Right lobe of liver (tissue), 6 donors: ENCODE measurements around the gene CEACAM6. TPM values are rescaled to one million over a fixed set of nuclear protein-coding genes. Genes with fewer than 3 reads are reported as not detected.
A peak's percentile ranks its signal among the peaks of the same experiment; 100 is the strongest.

Source experiments
- ATAC-seq, 4 donors: fragments of 200-7000 bp; cut with Tn5 transposase; one replicate each; pipeline ENCODE4 v1.9.1; 2020; ENCODE audit warnings: mild to moderate bottlenecking in 4 of 4, moderate library complexity in 4 of 4
- DNase-seq, 3 donors: peaks; one replicate each; pipeline ENCODE4 v3.0.0-alpha.2; 2020
- H3K27ac ChIP-seq, 3 donors: fragments of 200-600 bp; one replicate each; pipeline ENCODE4 v1.8.0; 2022
- H3K27me3 ChIP-seq, 2 donors: fragments of 200-600 bp; one replicate each; pipeline ENCODE4 v1.8.0; 2022
- H3K36me3 ChIP-seq, 4 donors: fragments of 200-600 bp; sonication (generic) in 1 of 4; one replicate each; pipeline versions ENCODE4 v1.5.1 to v1.8.0; 2017 to 2022; ENCODE audit warnings: control low read depth in 1 of 4
- H3K4me1 ChIP-seq, 4 donors: fragments of 200-600 bp; sonication (generic) in 1 of 4; one replicate each; pipeline versions ENCODE4 v1.5.1 to v1.8.0; 2017 to 2022; ENCODE audit warnings: control low read depth in 1 of 4
- H3K4me3 ChIP-seq, 3 donors: fragments of 200-600 bp; one replicate each; pipeline ENCODE4 v1.8.0; 2022
- H3K9me3 ChIP-seq, 4 donors: fragments of 200-600 bp; sonication (generic) in 1 of 4; one replicate each; pipeline versions ENCODE4 v1.5.1 to v1.8.0; 2017 to 2022; ENCODE audit warnings: control low read depth in 1 of 4
- POLR2A ChIP-seq: fragments of 450-650 bp; IDR thresholded peaks from one replicate; pipeline ENCODE4 v1.6.1; 2017; ENCODE audit warnings: antibody characterized with exemption, mild to moderate bottlenecking
- WGBS: methylation state at CpG from one replicate; pipeline ENCODE4 v1.1.6; 2018; ENCODE audit warnings: low coverage, low lambda C conversion rate; ENCODE audit not compliant: insufficient coverage; ENCODE audit errors: missing lambda C conversion rate; 5-methylcytosine and 5-hydroxymethylcytosine counted together
- intact Hi-C, 2 donors: fragments of 100-400 bp; cut with DNase I; formaldehyde crosslinking; loops; one replicate each; pipeline versions ENCODE4 v1.11.2 to v1.14.1; 2022
- long read RNA-seq: library from polyadenylated mRNA; unstranded; transcript quantifications from one replicate; pipeline ENCODE4 v2.0.0, GENCODE V29; 2019
- total RNA-seq, 6 experiments: library from RNA; depleted of rRNA in 2 of 6; stranded (reverse); fragments of >200 nt in 2 of 6; fragmentation: NEBNext Ultra II Directional in 3 of 6; extraction: Animal tissue kit (Norgen Biotek cat#: 25700) in 3 of 6; gene quantifications; one replicate each; pipeline versions ENCODE4 v1.1.0 to v1.2.4, GENCODE V29; 2016 to 2023
- TF ChIP-seq, protein P1 (sequence below), 4 donors: fragments of 200-600 bp in 3 of 4; fragments of 450-650 bp in 1 of 4; IDR thresholded peaks; one replicate each; pipeline versions ENCODE4 v1.5.1 to v1.8.0; 2016 to 2022; ENCODE audit warnings: antibody characterized with exemption in 4 of 4, mild to moderate bottlenecking in 2 of 4
- donor health status: DM: no; HTN: yes; CAD: no.
- donor health status: DM: no; HTN: no; CAD: no.
- donor health status: DM: no; HTN: no; CAD: no.
- donor health status: DM: no; HTN: yes; CAD: no.
- donor health status: DM: no; HTN: yes; CAD: no.

CEACAM6 gene
- under 1 TPM in 4 of 6 experiments, not detected in 2; 0.18 to 0.44 (median 0.23) TPM for total RNA-seq
- long read RNA-seq: 0 reads

DNA sequence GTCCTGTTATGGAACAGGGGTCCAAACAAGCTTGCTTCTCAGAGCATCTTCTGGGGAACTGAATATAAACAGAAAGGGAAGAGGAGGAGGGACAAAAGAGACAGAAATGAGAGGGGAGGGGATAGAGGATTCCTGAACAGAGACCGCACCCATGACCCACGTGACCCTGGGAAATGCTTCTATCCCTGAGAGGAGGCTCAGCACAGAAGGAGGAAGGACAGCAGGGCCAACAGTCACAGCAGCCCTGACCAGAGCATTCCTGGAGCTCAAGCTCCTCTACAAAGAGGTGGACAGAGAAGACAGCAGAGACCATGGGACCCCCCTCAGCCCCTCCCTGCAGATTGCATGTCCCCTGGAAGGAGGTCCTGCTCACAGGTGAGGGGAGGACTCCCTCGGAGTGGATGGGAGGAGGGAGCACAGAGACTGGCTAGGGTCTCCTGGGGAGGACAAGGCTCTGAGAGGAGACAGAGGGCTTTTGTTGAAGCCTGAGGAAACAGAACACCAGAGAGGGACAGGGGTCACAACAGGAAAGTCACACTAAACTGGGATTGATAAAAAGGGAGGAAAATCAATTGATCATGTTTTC is at the start of gene CEACAM6:
CEACAM6 (plus strand) TSS at position 203 of the 586 bp plus-strand sequence; CDS start at position 312, 109 bp downstream.
- intact Hi-C loops: no loop called here
- ATAC-seq (no peak), DNase-seq (no peak)
- Histone ChIP-seq H3K27me3 (no peaks in the 10 kb centered on the region), H3K4me1 (no peaks in the 10 kb centered on the region), H3K27ac (no peak within 1 kb of the TSS), H3K4me3 (no peak within 1 kb of the TSS), H3K9me3 (no peaks in the 10 kb centered on the region), H3K36me3 (no peaks in the 10 kb centered on the region)
- 33% methylated on average over 2 of the region's 3 CpGs for WGBS
- TF ChIP-seq, protein P1, sequence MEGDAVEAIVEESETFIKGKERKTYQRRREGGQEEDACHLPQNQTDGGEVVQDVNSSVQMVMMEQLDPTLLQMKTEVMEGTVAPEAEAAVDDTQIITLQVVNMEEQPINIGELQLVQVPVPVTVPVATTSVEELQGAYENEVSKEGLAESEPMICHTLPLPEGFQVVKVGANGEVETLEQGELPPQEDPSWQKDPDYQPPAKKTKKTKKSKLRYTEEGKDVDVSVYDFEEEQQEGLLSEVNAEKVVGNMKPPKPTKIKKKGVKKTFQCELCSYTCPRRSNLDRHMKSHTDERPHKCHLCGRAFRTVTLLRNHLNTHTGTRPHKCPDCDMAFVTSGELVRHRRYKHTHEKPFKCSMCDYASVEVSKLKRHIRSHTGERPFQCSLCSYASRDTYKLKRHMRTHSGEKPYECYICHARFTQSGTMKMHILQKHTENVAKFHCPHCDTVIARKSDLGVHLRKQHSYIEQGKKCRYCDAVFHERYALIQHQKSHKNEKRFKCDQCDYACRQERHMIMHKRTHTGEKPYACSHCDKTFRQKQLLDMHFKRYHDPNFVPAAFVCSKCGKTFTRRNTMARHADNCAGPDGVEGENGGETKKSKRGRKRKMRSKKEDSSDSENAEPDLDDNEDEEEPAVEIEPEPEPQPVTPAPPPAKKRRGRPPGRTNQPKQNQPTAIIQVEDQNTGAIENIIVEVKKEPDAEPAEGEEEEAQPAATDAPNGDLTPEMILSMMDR (IDR thresholded peaks at IDR 0.05): no peak
- TF ChIP-seq POLR2A: no peak

DNA sequence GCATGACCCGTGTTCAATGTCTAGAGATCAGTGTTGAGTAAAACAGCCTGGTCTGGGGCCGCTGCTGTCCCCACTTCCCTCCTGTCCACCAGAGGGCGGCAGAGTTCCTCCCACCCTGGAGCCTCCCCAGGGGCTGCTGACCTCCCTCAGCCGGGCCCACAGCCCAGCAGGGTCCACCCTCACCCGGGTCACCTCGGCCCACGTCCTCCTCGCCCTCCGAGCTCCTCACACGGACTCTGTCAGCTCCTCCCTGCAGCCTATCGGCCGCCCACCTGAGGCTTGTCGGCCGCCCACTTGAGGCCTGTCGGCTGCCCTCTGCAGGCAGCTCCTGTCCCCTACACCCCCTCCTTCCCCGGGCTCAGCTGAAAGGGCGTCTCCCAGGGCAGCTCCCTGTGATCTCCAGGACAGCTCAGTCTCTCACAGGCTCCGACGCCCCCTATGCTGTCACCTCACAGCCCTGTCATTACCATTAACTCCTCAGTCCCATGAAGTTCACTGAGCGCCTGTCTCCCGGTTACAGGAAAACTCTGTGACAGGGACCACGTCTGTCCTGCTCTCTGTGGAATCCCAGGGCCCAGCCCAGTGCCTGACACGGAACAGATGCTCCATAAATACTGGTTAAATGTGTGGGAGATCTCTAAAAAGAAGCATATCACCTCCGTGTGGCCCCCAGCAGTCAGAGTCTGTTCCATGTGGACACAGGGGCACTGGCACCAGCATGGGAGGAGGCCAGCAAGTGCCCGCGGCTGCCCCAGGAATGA is 48.4 kb upstream of the CEACAM6 start:
- WGBS: 6% methylated on average over 12 of the region's 26 CpGs
- peak; percentile 68 to 75 (median 72) for DNase-seq
- ATAC-seq: peak; percentile 89 to 96 (median 92)
- Histone ChIP-seq H3K27ac (no peak overlapping the region), H3K36me3 (no peaks in the 10 kb centered on the region), H3K27me3 (no peaks in the 10 kb centered on the region), H3K4me1 (no peaks in the 10 kb centered on the region), H3K9me3 (no peaks in the 10 kb centered on the region), H3K4me3 (peak overlapping the region in 2 of 3 donors; percentile 36 to 45)
- intact Hi-C loops: no loop called here
- no peak for TF ChIP-seq POLR2A
- TF ChIP-seq, protein P1 (IDR thresholded peaks at IDR 0.05): peak; percentile 87 to 97 (median 94)

DNA sequence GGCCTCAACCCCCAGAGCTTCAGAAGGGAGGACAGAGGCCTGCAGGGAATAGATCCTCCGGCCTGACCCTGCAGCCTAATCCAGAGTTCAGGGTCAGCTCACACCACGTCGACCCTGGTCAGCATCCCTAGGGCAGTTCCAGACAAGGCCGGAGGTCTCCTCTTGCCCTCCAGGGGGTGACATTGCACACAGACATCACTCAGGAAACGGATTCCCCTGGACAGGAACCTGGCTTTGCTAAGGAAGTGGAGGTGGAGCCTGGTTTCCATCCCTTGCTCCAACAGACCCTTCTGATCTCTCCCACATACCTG is 47.9 kb upstream of the CEACAM6 start:
- no peak for ATAC-seq
- Histone ChIP-seq H3K27ac (no peak overlapping the region), H3K9me3 (no peaks in the 10 kb centered on the region), H3K4me3 (no peak overlapping the region), H3K27me3 (no peaks in the 10 kb centered on the region), H3K4me1 (no peaks in the 10 kb centered on the region), H3K36me3 (no peaks in the 10 kb centered on the region)
- TF ChIP-seq, protein P1 (IDR thresholded peaks at IDR 0.05): no peak
- TF ChIP-seq POLR2A: no peak
- no CpG with 5 or more reads among the region's 5 CpGs for WGBS
- peak in 1 of 3 donors; percentile 27 for DNase-seq
- intact Hi-C loops: no loop called here

DNA sequence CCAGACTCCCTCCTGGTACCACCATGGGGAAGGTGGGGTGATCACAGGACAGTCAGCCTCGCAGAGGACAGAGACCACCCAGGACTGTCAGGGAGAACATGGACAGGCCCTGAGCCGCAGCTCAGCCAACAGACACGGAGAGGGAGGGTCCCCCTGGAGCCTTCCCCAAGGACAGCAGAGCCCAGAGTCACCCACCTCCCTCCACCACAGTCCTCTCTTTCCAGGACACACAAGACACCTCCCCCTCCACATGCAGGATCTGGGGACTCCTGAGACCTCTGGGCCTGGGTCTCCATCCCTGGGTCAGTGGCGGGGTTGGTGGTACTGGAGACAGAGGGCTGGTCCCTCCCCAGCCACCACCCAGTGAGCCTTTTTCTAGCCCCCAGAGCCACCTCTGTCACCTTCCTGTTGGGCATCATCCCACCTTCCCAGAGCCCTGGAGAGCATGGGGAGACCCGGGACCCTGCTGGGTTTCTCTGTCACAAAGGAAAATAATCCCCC is 47.4 kb upstream of the CEACAM6 start:
- intact Hi-C loops: no loop called here
- H3K36me3 ChIP-seq: no peaks in the 10 kb centered on the region
- 60% methylated on average over 1 of the region's 5 CpGs for WGBS

More for the DNA sequence above, 47.4 kb upstream of the CEACAM6 start:
- H3K4me1 ChIP-seq: no peaks in the 10 kb centered on the region
- no peaks in the 10 kb centered on the region for H3K27me3 ChIP-seq
- DNase-seq (no peak), ATAC-seq (no peak)
- no peak overlapping the region for H3K4me3 ChIP-seq
- no peaks in the 10 kb centered on the region for H3K9me3 ChIP-seq
- H3K27ac ChIP-seq: no peak overlapping the region
- TF ChIP-seq, protein P1 (IDR thresholded peaks at IDR 0.05): no peak
- no peak for TF ChIP-seq POLR2A
